Panc1 (cell line): ENCODE data around the gene UPK3BL1.
"Not testable (repeated sequence)": the region's sequence is repeated elsewhere in the genome, so short reads cannot be mapped to it uniquely, and the experiment has no call there.

Experiments
- POLR2AphosphoS5 ChIP-seq: IDR thresholded peaks from 2 replicates; pipeline ENCODE4 v1.6.1; 2012; ENCODE audit warnings: mild to moderate bottlenecking, low read depth, low read length, moderate library complexity
- TCF7L2 ChIP-seq: IDR thresholded peaks from 2 replicates; pipeline ENCODE4 v1.6.1; 2011; ENCODE audit warnings: mild to moderate bottlenecking, low read depth, low read length, inconsistent platforms
- TF ChIP-seq, protein P1 (sequence below): fragments of 450-650 bp; IDR thresholded peaks from 2 replicates; pipeline ENCODE4 v1.5.1; 2017; ENCODE audit warnings: mild to moderate bottlenecking
- TF ChIP-seq, protein P2 (sequence below), 2 experiments: IDR thresholded peaks; 2 replicates each; pipeline ENCODE4 v1.6.1; 2011 to 2012; ENCODE audit warnings: low read depth in 2 of 2, control low read depth in 1 of 2, low read length in 1 of 2, mild to moderate bottlenecking in 1 of 2, moderate library complexity in 1 of 2; ENCODE audit not compliant: insufficient read depth in 1 of 2

DNA sequence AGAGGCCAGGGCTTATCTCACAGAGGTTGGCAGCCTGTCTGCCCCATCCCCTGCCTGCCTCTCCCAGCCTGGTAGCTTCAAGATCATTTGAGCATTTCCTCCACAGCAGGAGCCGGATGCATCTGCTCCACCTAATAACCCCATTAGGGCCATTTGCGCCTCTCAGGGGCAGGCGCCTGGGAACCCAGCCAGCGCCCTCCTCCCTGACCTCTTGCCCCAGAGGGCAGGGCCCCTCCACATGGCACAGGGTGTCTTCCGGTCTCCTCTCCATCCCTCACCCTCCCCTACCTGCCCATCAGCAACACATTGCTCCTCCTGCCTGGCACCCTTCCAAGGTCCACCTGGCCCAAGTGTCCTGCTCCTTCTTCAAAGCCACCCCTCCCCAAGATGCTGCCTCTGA is 7.2 kb downstream of the UPK3BL1 start:
- TF ChIP-seq, protein P1, sequence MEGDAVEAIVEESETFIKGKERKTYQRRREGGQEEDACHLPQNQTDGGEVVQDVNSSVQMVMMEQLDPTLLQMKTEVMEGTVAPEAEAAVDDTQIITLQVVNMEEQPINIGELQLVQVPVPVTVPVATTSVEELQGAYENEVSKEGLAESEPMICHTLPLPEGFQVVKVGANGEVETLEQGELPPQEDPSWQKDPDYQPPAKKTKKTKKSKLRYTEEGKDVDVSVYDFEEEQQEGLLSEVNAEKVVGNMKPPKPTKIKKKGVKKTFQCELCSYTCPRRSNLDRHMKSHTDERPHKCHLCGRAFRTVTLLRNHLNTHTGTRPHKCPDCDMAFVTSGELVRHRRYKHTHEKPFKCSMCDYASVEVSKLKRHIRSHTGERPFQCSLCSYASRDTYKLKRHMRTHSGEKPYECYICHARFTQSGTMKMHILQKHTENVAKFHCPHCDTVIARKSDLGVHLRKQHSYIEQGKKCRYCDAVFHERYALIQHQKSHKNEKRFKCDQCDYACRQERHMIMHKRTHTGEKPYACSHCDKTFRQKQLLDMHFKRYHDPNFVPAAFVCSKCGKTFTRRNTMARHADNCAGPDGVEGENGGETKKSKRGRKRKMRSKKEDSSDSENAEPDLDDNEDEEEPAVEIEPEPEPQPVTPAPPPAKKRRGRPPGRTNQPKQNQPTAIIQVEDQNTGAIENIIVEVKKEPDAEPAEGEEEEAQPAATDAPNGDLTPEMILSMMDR, result not testable (repeated sequence)
- TF ChIP-seq, protein P2, sequence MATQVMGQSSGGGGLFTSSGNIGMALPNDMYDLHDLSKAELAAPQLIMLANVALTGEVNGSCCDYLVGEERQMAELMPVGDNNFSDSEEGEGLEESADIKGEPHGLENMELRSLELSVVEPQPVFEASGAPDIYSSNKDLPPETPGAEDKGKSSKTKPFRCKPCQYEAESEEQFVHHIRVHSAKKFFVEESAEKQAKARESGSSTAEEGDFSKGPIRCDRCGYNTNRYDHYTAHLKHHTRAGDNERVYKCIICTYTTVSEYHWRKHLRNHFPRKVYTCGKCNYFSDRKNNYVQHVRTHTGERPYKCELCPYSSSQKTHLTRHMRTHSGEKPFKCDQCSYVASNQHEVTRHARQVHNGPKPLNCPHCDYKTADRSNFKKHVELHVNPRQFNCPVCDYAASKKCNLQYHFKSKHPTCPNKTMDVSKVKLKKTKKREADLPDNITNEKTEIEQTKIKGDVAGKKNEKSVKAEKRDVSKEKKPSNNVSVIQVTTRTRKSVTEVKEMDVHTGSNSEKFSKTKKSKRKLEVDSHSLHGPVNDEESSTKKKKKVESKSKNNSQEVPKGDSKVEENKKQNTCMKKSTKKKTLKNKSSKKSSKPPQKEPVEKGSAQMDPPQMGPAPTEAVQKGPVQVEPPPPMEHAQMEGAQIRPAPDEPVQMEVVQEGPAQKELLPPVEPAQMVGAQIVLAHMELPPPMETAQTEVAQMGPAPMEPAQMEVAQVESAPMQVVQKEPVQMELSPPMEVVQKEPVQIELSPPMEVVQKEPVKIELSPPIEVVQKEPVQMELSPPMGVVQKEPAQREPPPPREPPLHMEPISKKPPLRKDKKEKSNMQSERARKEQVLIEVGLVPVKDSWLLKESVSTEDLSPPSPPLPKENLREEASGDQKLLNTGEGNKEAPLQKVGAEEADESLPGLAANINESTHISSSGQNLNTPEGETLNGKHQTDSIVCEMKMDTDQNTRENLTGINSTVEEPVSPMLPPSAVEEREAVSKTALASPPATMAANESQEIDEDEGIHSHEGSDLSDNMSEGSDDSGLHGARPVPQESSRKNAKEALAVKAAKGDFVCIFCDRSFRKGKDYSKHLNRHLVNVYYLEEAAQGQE (IDR thresholded peaks at IDR 0.05; ENCODE audit: insufficient read depth in 1 of 2, low read depth in 2 of 2, low read length in 1 of 2), result not testable (repeated sequence)
- TF ChIP-seq TCF7L2, POLR2AphosphoS5: not testable (repeated sequence)
